Measurements from ENCODE around the gene PPP1R12C.
"Not testable (repeated sequence)": the region's sequence is repeated elsewhere in the genome, so short reads cannot be mapped to it uniquely, and the experiment has no call there.

Gene PPP1R12C

GRCh38 chr19:55071129-55071502 is 46.3 kb downstream of the PPP1R12C start:
- DNase-seq = peak; percentile 48

- no peak for DNase-seq
Measured at GRCh38 chr19:55070466-55071128, 46.8 kb downstream of the PPP1R12C start.

- DNase-seq = no peak
Measured at GRCh38 chr19:55069865-55070197, 47.6 kb downstream of the PPP1R12C start.

GRCh38 chr19:55068950-55069864 is 48.2 kb downstream of the PPP1R12C start:
- no peak for DNase-seq

- DNase-seq = no peak
Measured at GRCh38 chr19:55067869-55068268, 49.6 kb downstream of the PPP1R12C start.

- no peak for DNase-seq
Measured at GRCh38 chr19:55066107-55066709, 51.2 kb downstream of the PPP1R12C start.

- DNase-seq = not testable (repeated sequence)
Measured at GRCh38 chr19:55065516-55065915, 51.9 kb downstream of the PPP1R12C start.

- no peak for DNase-seq
Measured at GRCh38 chr19:55063492-55063843, 54.0 kb downstream of the PPP1R12C start.

- DNase-seq = peak; percentile 95
Measured at GRCh38 chr19:55062735-55063491, 54.5 kb downstream of the PPP1R12C start, which contains the start of gene RDH13. TSS of gene RDH13 (minus strand) at chr19:55063148. CDS start at chr19:55063032, 116 bp downstream.

- DNase-seq = not testable (repeated sequence)
Measured at GRCh38 chr19:55060287-55060686, 57.1 kb downstream of the PPP1R12C start.

- no peak for DNase-seq
Measured at GRCh38 chr19:55058781-55059610, 58.4 kb downstream of the PPP1R12C start.

GRCh38 chr19:55056827-55057226 is 60.6 kb downstream of the PPP1R12C start:
- DNase-seq = no peak

- DNase-seq = no peak
Measured at GRCh38 chr19:55053735-55054134, 63.7 kb downstream of the PPP1R12C start.

GRCh38 chr19:55050749-55051532 is 66.5 kb downstream of the PPP1R12C start:
- DNase-seq = no peak

- DNase-seq = no peak
Measured at GRCh38 chr19:55048446-55048845, 69.0 kb downstream of the PPP1R12C start.

GRCh38 chr19:55047951-55048350 is 69.5 kb downstream of the PPP1R12C start:
- DNase-seq = no peak

- no peak for DNase-seq
Measured at GRCh38 chr19:55046975-55047622, 70.3 kb downstream of the PPP1R12C start.

GRCh38 chr19:55044771-55045716 is 72.4 kb downstream of the PPP1R12C start:
- no peak for DNase-seq

- DNase-seq = no peak
Measured at GRCh38 chr19:55044286-55044685, 73.2 kb downstream of the PPP1R12C start.
